PC-3 (cell line): ENCODE results near the gene ACTN4. TPM values are rescaled to one million over a fixed set of nuclear protein-coding genes. Genes with fewer than 3 reads are reported as not detected.

Experiments used
- ATAC-seq: fragments of 200-7000 bp; cut with Tn5 transposase; 2 replicates; pipeline ENCODE4 v1.9.1; 2020; ENCODE audit warnings: mild to moderate bottlenecking, moderate library complexity
- BruUV-seq: library from RNA; stranded (reverse); fragments of 400-500 nt; replicated peaks from 2 replicates; lab custom pipeline; 2021; lab: Mats Ljungman, UMichigan
- CTCF ChIA-PET: fragments of 300-600 bp; sonication (Branson Sonifier 250); formaldehyde crosslinking; loops from one replicate; lab custom pipeline; 2022; ENCODE audit warnings: antibody characterized with exemption; lab: Charles Lee
- POLR2A ChIA-PET: fragments of 300-600 bp; sonication (Branson Sonifier 250); formaldehyde crosslinking; loops from one replicate; lab custom pipeline; 2022; ENCODE audit warnings: antibody characterized with exemption; ENCODE audit not compliant: unreplicated experiment; lab: Charles Lee
- DNase-seq: peaks from one replicate; pipeline ENCODE4 v3.0.0-alpha.2; 2015
- H2AFZ ChIP-seq: fragments of 300-600 bp; sonication (generic); 2 replicates; pipeline ENCODE4 v1.6.0; 2016; ENCODE audit warnings: antibody characterized with exemption, low read length
- H3F3A ChIP-seq: fragments of 300-600 bp; sonication (generic); one replicate; pipeline ENCODE4 v1.6.0; 2017; ENCODE audit warnings: antibody characterized with exemption, low read length, control low read depth, mild to moderate bottlenecking; ENCODE audit not compliant: unreplicated experiment
- H3K27ac ChIP-seq: fragments of 300-600 bp; sonication (generic); 2 replicates; pipeline ENCODE4 v1.5.1; 2016; ENCODE audit warnings: mild to moderate bottlenecking, low read length
- H3K27me3 ChIP-seq: fragments of 300-600 bp; sonication (generic); 2 replicates; pipeline ENCODE4 v1.6.1; 2016; ENCODE audit warnings: low read length, mixed read lengths
- H3K36me3 ChIP-seq: fragments of 300-600 bp; sonication (generic); 2 replicates; pipeline ENCODE4 v1.6.1; 2016; ENCODE audit warnings: low read depth, mixed run types, low read length, mixed read lengths
- H3K4me1 ChIP-seq: fragments of 300-600 bp; sonication (generic); 2 replicates; pipeline ENCODE4 v1.5.1; 2016; ENCODE audit warnings: low read length; ENCODE audit not compliant: insufficient read depth
- H3K4me2 ChIP-seq: fragments of 300-600 bp; sonication (generic); 2 replicates; pipeline ENCODE4 v1.6.0; 2016; ENCODE audit warnings: low read length
- H3K4me3 ChIP-seq: fragments of 300-600 bp; sonication (generic); 2 replicates; pipeline ENCODE4 v1.5.1; 2016; ENCODE audit warnings: mild to moderate bottlenecking, low read length, mixed read lengths
- H3K79me2 ChIP-seq: fragments of 300-600 bp; sonication (generic); 2 replicates; pipeline ENCODE4 v1.6.1; 2017; ENCODE audit warnings: low read length, mixed read lengths
- H3K9ac ChIP-seq: fragments of 300-600 bp; sonication (generic); 2 replicates; pipeline ENCODE4 v1.6.0; 2016; ENCODE audit warnings: mild to moderate bottlenecking, low read length
- H3K9me2 ChIP-seq: fragments of 300-600 bp; sonication (generic); replicated peaks from 2 replicates; pipeline ENCODE4 v1.6.1; 2016; ENCODE audit warnings: mixed run types, low read length, mixed read lengths
- H3K9me3 ChIP-seq: fragments of 300-600 bp; sonication (generic); 2 replicates; pipeline ENCODE4 v1.6.1; 2016; ENCODE audit warnings: low read length, mixed read lengths
- H4K20me1 ChIP-seq: fragments of 300-600 bp; sonication (generic); 2 replicates; pipeline ENCODE4 v1.6.1; 2016; ENCODE audit warnings: low read length, mixed read lengths
- EZH2 ChIP-seq: fragments of 300-600 bp; sonication (generic); IDR thresholded peaks from one replicate; pipeline ENCODE4 v1.6.1; 2017; ENCODE audit warnings: antibody characterized with exemption, mild to moderate bottlenecking, low read length; ENCODE audit not compliant: unreplicated experiment
- EZH2phosphoT487 ChIP-seq: fragments of 300-600 bp; sonication (generic); IDR thresholded peaks from 2 replicates; pipeline ENCODE4 v1.6.1; 2018; ENCODE audit warnings: mild to moderate bottlenecking, antibody characterized with exemption, low read length, borderline replicate concordance
- intact Hi-C: fragments of 100-400 bp; cut with micrococcal nuclease; formaldehyde crosslinking; loops from 2 replicates; pipeline ENCODE4 v1.9.0; 2023
- total RNA-seq: library from RNA; depleted of rRNA; stranded (reverse); fragments of >200 nt; gene quantifications from 2 replicates; pipeline ENCODE4 v1.2.3, GENCODE V29; 2014
- TF ChIP-seq, protein P1 (sequence below): fragments of 300-600 bp; sonication (generic); conservative IDR thresholded peaks from 2 replicates; pipeline ENCODE4 v1.5.1; 2017; ENCODE audit warnings: antibody characterized with exemption, low read depth, mild to moderate bottlenecking, low read length

The ACTN4 gene
- total RNA-seq, 1 experiment from 2014 or later, result 397 TPM

GRCh38 chr19:38671654-38672053 is 24.2 kb downstream of the ACTN4 start:
- Histone ChIP-seq H3K79me2 (peaks cover 95% of the 10 kb centered on the region), H3K4me1 (peaks cover 28% of the 10 kb centered on the region), H3K27ac (no peak overlapping the region), H3K9me3 (no peaks in the 10 kb centered on the region), H3K4me3 (no peak overlapping the region), H3F3A (peaks cover 5% of the 10 kb centered on the region), H3K4me2 (no peak overlapping the region), H3K27me3 (no peaks in the 10 kb centered on the region), H3K9me2 (no peaks in the 10 kb centered on the region), H3K36me3 (peaks cover 43% of the 10 kb centered on the region), H3K9ac (no peak overlapping the region), H2AFZ (no peak overlapping the region), H4K20me1 (peaks cover 52% of the 10 kb centered on the region)
- intact Hi-C loops, result no loop called here
- TF ChIP-seq EZH2 (no peak), EZH2phosphoT487 (no peak)
- TF ChIP-seq, protein P1, sequence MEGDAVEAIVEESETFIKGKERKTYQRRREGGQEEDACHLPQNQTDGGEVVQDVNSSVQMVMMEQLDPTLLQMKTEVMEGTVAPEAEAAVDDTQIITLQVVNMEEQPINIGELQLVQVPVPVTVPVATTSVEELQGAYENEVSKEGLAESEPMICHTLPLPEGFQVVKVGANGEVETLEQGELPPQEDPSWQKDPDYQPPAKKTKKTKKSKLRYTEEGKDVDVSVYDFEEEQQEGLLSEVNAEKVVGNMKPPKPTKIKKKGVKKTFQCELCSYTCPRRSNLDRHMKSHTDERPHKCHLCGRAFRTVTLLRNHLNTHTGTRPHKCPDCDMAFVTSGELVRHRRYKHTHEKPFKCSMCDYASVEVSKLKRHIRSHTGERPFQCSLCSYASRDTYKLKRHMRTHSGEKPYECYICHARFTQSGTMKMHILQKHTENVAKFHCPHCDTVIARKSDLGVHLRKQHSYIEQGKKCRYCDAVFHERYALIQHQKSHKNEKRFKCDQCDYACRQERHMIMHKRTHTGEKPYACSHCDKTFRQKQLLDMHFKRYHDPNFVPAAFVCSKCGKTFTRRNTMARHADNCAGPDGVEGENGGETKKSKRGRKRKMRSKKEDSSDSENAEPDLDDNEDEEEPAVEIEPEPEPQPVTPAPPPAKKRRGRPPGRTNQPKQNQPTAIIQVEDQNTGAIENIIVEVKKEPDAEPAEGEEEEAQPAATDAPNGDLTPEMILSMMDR, result no peak
- BruUV-seq, result no TSS peak
- no peak for DNase-seq
- no peak for ATAC-seq
- ChIA-PET CTCF (no interaction called here), POLR2A (no interaction called here)

- H3K27me3 ChIP-seq, result no peaks in the 10 kb centered on the region
- H3K4me2 ChIP-seq, result no peak overlapping the region
- intact Hi-C loops, result no loop called here
- no peaks in the 10 kb centered on the region for H3K9me3 ChIP-seq
- no peak overlapping the region for H2AFZ ChIP-seq
- H3K4me3 ChIP-seq, result no peak overlapping the region
- no peak for DNase-seq
- TF ChIP-seq EZH2phosphoT487, result no peak
- TF ChIP-seq, protein P1, result no peak
- TF ChIP-seq EZH2, result no peak
- peaks cover 14% of the 10 kb centered on the region for H3K4me1 ChIP-seq
- peaks cover 49% of the 10 kb centered on the region for H3K36me3 ChIP-seq
- POLR2A ChIA-PET, result no interaction called here
- H3K9me2 ChIP-seq, result no peaks in the 10 kb centered on the region
- no TSS peak for BruUV-seq
- H4K20me1 ChIP-seq, result peaks cover 50% of the 10 kb centered on the region
- CTCF ChIA-PET, result no interaction called here
- H3K79me2 ChIP-seq, result peaks cover 95% of the 10 kb centered on the region
- no peak for ATAC-seq
- no peak overlapping the region for H3K9ac ChIP-seq
- H3K27ac ChIP-seq, result no peak overlapping the region
- H3F3A ChIP-seq, result peaks cover 3% of the 10 kb centered on the region
Observed at GRCh38 chr19:38673030-38673429, 25.6 kb downstream of the ACTN4 start.

- BruUV-seq, result no TSS peak
- Histone ChIP-seq H3F3A (peaks cover 3% of the 10 kb centered on the region), H3K4me2 (no peak overlapping the region), H3K9me2 (no peaks in the 10 kb centered on the region), H3K27me3 (no peaks in the 10 kb centered on the region), H3K79me2 (peaks cover 95% of the 10 kb centered on the region), H3K9me3 (no peaks in the 10 kb centered on the region), H3K4me3 (no peak overlapping the region), H3K36me3 (peaks cover 51% of the 10 kb centered on the region), H3K4me1 (peaks cover 6% of the 10 kb centered on the region), H4K20me1 (peaks cover 42% of the 10 kb centered on the region), H3K9ac (no peak overlapping the region), H3K27ac (no peak overlapping the region), H2AFZ (no peak overlapping the region)
- no peak for TF ChIP-seq EZH2phosphoT487
- CTCF ChIA-PET, result no interaction called here
- ATAC-seq, result no peak
- DNase-seq, result no peak
- intact Hi-C loops, result no loop called here
- POLR2A ChIA-PET, result no interaction called here
Observed at GRCh38 chr19:38674388-38675171, 27.1 kb downstream of the ACTN4 start.
